ENCODE measurements around the gene FBXO15. TPM values are rescaled to one million over a fixed set of nuclear protein-coding genes. Genes with fewer than 3 reads are reported as not detected.

Gene FBXO15
- total RNA-seq, 1 experiment from 2014 or later, result 0.39 TPM

DNA sequence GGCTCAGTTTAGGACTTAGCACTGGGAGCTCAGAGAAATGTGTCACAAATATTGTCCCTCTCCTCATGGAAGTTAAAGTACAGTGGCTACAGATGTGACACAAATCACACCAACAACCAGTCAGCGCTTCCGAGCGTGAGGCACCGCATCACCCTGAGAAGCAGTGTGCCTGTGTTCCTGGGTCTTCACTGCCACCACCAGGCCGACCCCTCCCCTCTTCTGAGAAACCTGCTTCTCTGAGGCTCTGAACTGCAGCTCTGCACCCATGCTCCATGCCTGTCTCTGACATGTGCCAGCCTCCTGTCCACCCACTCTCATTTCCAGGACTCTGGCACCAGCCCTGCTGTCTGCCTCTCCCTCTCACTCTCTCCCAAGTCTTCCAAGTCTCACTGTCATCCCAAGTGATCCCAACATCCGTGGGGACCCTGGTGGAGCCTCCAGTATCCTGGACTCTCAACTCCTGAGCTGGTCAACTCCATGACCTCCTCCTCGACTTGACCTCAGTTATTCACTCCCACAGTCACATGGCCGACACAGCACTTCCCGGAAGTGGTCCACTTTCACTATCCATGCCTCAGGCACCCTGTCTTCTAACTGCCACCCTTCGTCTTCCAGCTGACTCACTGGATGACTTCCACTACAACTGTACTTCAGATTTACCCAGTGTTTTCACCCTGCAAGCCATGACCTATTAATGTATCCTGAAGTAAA is 73.5 kb downstream of the FBXO15 start:
- H3K23ac ChIP-seq (ENCODE audit: insufficient read length, low read depth, low read length), result no peak overlapping the region
- H3K79me1 ChIP-seq (ENCODE audit: insufficient read depth, low read depth, low read length, poor library complexity, severe bottlenecking), result no peaks in the 10 kb centered on the region
- no peak overlapping the region for H4K5ac ChIP-seq (ENCODE audit: insufficient read length, low read depth, low read length)
- TF ChIP-seq CTCF (conservative IDR thresholded peaks at IDR 0.05), result no peak
- H3K27ac ChIP-seq (ENCODE audit: insufficient read length, low read depth, low read length), result no peak overlapping the region
- no peaks in the 10 kb centered on the region; the same call in 1 of the 2 replicates for H3K27me3 Mint-ChIP-seq (ENCODE audit: low read depth)
- H3K36me3 Mint-ChIP-seq (ENCODE audit: insufficient read depth in 1 of 3, low read depth in 3 of 3), result no peaks in the 10 kb centered on the region
- H3T11ph ChIP-seq (ENCODE audit: low read length), result no peak overlapping the region
- no peak overlapping the region for H3K56ac ChIP-seq (ENCODE audit: insufficient read length, low read depth, low read length)
- H3K9me3 ChIP-seq (ENCODE audit: control insufficient read depth, low read depth, low read length), result no peaks in the 10 kb centered on the region
- no peak overlapping the region for H4K8ac ChIP-seq (replicated peaks; ENCODE audit: insufficient read length, low read depth, low read length)
- no peak overlapping the region for H2BK20ac ChIP-seq (ENCODE audit: low read depth, low read length, poor library complexity, severe bottlenecking)
- no peak overlapping the region for H3K27ac Mint-ChIP-seq
- H3K79me2 ChIP-seq (ENCODE audit: insufficient read depth, low read length), result no peaks in the 10 kb centered on the region
- H3K14ac ChIP-seq (ENCODE audit: insufficient read depth, low read length), result no peak overlapping the region
- H2BK15ac ChIP-seq (ENCODE audit: low read depth, low read length), result no peak overlapping the region
- peaks cover 5 to 7% of the 10 kb centered on the region in 2 experiments; a peak in 3 of 4 replicates for H3K4me1 Mint-ChIP-seq
- H3K4me1 ChIP-seq (ENCODE audit: insufficient read depth, low read length), result no peaks in the 10 kb centered on the region
- no peak overlapping the region for H3K4me3 Mint-ChIP-seq
- H4K91ac ChIP-seq (ENCODE audit: insufficient read length, low read depth, low read length), result no peak overlapping the region
- H4K20me1 ChIP-seq (ENCODE audit: control insufficient read depth, insufficient read depth, insufficient read length), result no peaks in the 10 kb centered on the region
- no peak overlapping the region for H3K18ac ChIP-seq (ENCODE audit: insufficient read length, low read depth, low read length)
- no peak overlapping the region for H3K4ac ChIP-seq (ENCODE audit: low read depth, low read length)
- H3K9ac ChIP-seq (ENCODE audit: extremely low read depth, insufficient read length, low read length), result no peak overlapping the region
- H3K27me3 ChIP-seq (ENCODE audit: insufficient read depth, low read length), result no peaks in the 10 kb centered on the region
- no peaks in the 10 kb centered on the region for H3K9me3 Mint-ChIP-seq
- H2BK12ac ChIP-seq (ENCODE audit: insufficient read length, low read depth, low read length), result no peak overlapping the region
- DNase-seq, result no peak
- H2BK5ac ChIP-seq (ENCODE audit: insufficient read length, low read length), result no peak overlapping the region
- H2AK5ac ChIP-seq (ENCODE audit: insufficient read length, low read length), result no peak overlapping the region
- no peaks in the 10 kb centered on the region for H3K23me2 ChIP-seq (ENCODE audit: insufficient read length, low read depth, low read length, poor library complexity, severe bottlenecking)
- H3K4me2 ChIP-seq (ENCODE audit: insufficient read depth, insufficient read length, low read length), result no peak overlapping the region
- H2BK120ac ChIP-seq (ENCODE audit: low read depth, low read length, poor library complexity, severe bottlenecking), result no peak overlapping the region
- H2AFZ ChIP-seq (ENCODE audit: low read length), result no peak overlapping the region
- WGBS (ENCODE audit: extremely low coverage, insufficient read length, low lambda C conversion rate), result no CpG with 5 or more reads among the region's 10 CpGs

Measured in H9 (cell line).